ENCODE measurements around the gene WWC1.

The WWC1 gene

GRCh38 chr5:168327019-168327421, 35.6 kb downstream of the WWC1 start:
- TF ChIP-seq, protein P1, sequence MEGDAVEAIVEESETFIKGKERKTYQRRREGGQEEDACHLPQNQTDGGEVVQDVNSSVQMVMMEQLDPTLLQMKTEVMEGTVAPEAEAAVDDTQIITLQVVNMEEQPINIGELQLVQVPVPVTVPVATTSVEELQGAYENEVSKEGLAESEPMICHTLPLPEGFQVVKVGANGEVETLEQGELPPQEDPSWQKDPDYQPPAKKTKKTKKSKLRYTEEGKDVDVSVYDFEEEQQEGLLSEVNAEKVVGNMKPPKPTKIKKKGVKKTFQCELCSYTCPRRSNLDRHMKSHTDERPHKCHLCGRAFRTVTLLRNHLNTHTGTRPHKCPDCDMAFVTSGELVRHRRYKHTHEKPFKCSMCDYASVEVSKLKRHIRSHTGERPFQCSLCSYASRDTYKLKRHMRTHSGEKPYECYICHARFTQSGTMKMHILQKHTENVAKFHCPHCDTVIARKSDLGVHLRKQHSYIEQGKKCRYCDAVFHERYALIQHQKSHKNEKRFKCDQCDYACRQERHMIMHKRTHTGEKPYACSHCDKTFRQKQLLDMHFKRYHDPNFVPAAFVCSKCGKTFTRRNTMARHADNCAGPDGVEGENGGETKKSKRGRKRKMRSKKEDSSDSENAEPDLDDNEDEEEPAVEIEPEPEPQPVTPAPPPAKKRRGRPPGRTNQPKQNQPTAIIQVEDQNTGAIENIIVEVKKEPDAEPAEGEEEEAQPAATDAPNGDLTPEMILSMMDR (conservative IDR thresholded peaks at IDR 0.05; ENCODE audit: low read length): no peak
- peak; percentile 65 for DNase-seq (ENCODE audit: low read depth)
- H3K4me3 ChIP-seq (ENCODE audit: low read length): no peak overlapping the region

- DNase-seq (ENCODE audit: low read depth): no peak
- H3K4me3 ChIP-seq (ENCODE audit: low read length): no peak overlapping the region
- TF ChIP-seq, protein P1 (conservative IDR thresholded peaks at IDR 0.05; ENCODE audit: low read length): no peak
These were observed 36.0 kb downstream of the WWC1 start for GRCh38 chr5:168327451-168327850.

DNA sequence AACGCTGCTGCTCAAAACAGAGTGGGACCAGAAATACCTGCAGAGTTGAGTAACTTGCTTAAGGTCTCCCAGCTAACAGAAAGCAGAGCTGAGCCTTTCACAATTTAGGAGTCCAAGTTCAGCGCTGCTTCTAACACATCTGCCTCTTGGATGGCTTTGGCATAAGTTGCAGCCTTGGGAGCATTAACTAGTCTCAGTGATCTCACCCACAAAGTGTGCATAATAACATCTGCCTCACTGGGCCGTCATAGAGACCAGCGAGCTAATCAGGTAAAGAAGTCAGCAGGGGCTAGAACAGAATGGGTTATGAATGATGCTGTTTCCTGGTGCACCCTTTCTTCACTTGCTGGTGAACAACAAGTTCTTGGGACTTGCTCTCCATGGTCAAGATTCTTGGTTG, 36.5 kb downstream of the WWC1 start:
- peak; percentile 82 for DNase-seq (ENCODE audit: low read depth)
- TF ChIP-seq, protein P1 (conservative IDR thresholded peaks at IDR 0.05; ENCODE audit: low read length): no peak
- H3K4me3 ChIP-seq (ENCODE audit: low read length): no peak overlapping the region

- TF ChIP-seq, protein P1 (conservative IDR thresholded peaks at IDR 0.05; ENCODE audit: low read length): no peak
- H3K4me3 ChIP-seq (ENCODE audit: low read length): no peak overlapping the region
- DNase-seq (ENCODE audit: low read depth): no peak
These were observed 37.4 kb downstream of the WWC1 start for GRCh38 chr5:168328814-168329213.

DNA sequence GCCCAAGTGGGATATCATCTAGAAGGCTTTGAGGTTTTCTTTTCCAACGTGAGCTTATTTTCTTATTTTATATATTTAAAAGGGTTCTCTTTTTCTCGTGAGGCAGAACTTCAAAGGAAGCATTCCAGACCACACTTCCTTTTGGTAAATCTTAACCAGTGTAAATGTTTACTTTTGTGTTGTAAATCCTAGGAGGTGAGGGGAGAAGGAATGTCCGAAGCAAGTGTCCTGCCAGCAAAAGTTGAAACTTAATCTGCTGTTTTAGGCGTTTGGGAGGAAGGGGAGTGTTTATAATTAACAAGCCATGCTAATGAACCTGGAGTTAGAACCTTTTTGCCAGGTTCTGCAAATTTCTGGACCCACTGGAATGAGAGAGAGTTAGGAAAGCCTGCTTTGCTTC, 37.9 kb downstream of the WWC1 start:
- TF ChIP-seq, protein P1 (conservative IDR thresholded peaks at IDR 0.05; ENCODE audit: low read length): no peak
- no peak overlapping the region for H3K4me3 ChIP-seq (ENCODE audit: low read length)
- no peak for DNase-seq (ENCODE audit: low read depth)

GRCh38 chr5:168332042-168332441, 40.6 kb downstream of the WWC1 start:
- H3K4me3 ChIP-seq (ENCODE audit: low read length): no peak overlapping the region
- no peak for DNase-seq (ENCODE audit: low read depth)
- TF ChIP-seq, protein P1 (conservative IDR thresholded peaks at IDR 0.05; ENCODE audit: low read length): no peak

GRCh38 chr5:168334280-168334679, 42.8 kb downstream of the WWC1 start:
- H3K4me3 ChIP-seq (ENCODE audit: low read length): no peak overlapping the region

More at GRCh38 chr5:168334280-168334679, 42.8 kb downstream of the WWC1 start:
- no peak for DNase-seq (ENCODE audit: low read depth)
- TF ChIP-seq, protein P1 (conservative IDR thresholded peaks at IDR 0.05; ENCODE audit: low read length): no peak

Data from AG10803 (cell line).